Measurements from ENCODE around the gene KLHDC9. TPM values are rescaled to one million over a fixed set of nuclear protein-coding genes. Genes with fewer than 3 reads are reported as not detected.

The KLHDC9 gene
- total and polyA plus RNA-seq, 2 of the 8 experiments (the other 6 are each of a cell fraction or from before 2014, with no cell fraction given): 6.5 to 15.6 TPM

DNA sequence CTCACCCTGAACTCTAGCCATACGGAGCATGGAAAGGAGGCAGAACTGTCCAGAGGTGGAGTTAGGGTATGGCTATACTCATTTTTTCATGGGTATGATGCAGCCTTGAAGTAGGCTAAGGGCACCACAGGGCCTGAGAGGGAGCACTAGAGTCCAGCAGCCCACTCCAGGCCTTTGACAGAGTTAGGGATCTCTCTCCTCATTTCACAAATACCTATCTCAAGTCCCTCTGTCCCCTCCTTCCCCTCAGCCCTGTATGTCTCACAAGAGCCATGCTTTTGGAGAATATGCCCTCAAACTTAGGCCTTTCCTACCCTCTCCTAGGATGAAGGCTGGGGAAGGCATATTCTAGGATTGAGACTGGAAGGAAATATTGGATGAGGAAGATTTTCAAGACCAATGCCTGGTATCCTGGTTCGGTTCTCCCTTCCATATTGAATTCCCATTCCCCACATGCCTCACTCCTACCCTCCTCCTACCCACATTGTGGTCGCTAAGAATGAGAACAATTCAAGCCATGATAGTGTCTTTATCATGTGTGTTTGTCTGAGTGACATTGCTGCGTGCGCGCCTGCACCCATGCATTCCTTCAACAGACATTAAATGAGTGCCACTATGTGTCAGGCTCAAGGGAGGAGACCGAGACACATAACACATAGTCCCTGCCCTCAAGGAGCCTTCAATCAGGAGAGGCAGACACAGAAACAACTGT, 6.2 kb upstream of the KLHDC9 start:
- Histone ChIP-seq H3K4me3 (ENCODE audit: extremely low read depth in 1 of 4, insufficient read depth in 2 of 4, low read depth in 3 of 4, low read length in 4 of 4) (no peak overlapping the region), H2BK20ac (ENCODE audit: low read length) (no peak overlapping the region), H3K23ac (ENCODE audit: insufficient read length) (no peak overlapping the region), H3K18ac (ENCODE audit: extremely low read depth, low read length) (no peak overlapping the region), H3K9me3 (ENCODE audit: insufficient read depth in 2 of 2, low read depth in 1 of 2, low read length in 1 of 2) (no peaks in the 10 kb centered on the region), H3K79me2 (ENCODE audit: control insufficient read depth in 1 of 2, insufficient read depth in 2 of 2, low read length in 2 of 2) (no peaks in the 10 kb centered on the region), H3K23me2 (ENCODE audit: low read depth, low read length) (peaks cover 2% of the 10 kb centered on the region; the same call in 1 of the 2 replicates), H4K91ac (replicated peaks; ENCODE audit: insufficient read length, low read length) (no peak overlapping the region), H3K79me1 (ENCODE audit: low read depth, low read length) (no peaks in the 10 kb centered on the region), H3K27ac (ENCODE audit: low read depth, low read length) (no peak overlapping the region), H3K36me3 (ENCODE audit: control insufficient read depth in 2 of 4, insufficient read depth in 4 of 4, low read length in 3 of 4) (no peaks in the 10 kb centered on the region), H2BK120ac (replicated peaks; ENCODE audit: low read depth, low read length) (no peak overlapping the region), H2AK5ac (ENCODE audit: low read depth, low read length) (no peak overlapping the region), H3K4me2 (ENCODE audit: insufficient read depth in 1 of 2, low read depth in 2 of 2, low read length in 2 of 2) (no peak overlapping the region), H3K9ac (replicated peaks in 1 of 4; ENCODE audit: extremely low read depth in 1 of 4, low read depth in 3 of 4, low read length in 3 of 4) (no peak overlapping the region), H3K4ac (replicated peaks; ENCODE audit: insufficient read length, low read depth, low read length) (no peak overlapping the region), H4K20me1 (replicated peaks in 1 of 2; ENCODE audit: control insufficient read depth in 1 of 2, insufficient read depth in 2 of 2, low read length in 2 of 2) (no peaks in the 10 kb centered on the region), H3K27me3 (replicated peaks in 1 of 4; ENCODE audit: control insufficient read depth in 3 of 4, extremely low read depth in 1 of 4, insufficient read depth in 3 of 4, low read length in 3 of 4) (no peaks in the 10 kb centered on the region), H3K56ac (replicated peaks; ENCODE audit: insufficient read length, low read depth, low read length) (no peak overlapping the region), H4K8ac (ENCODE audit: extremely low read depth, insufficient read depth, low read length) (no peak overlapping the region), H2BK12ac (ENCODE audit: low read depth, low read length) (no peak overlapping the region), H2BK15ac (ENCODE audit: low read length) (no peak overlapping the region), H3K4me1 (replicated peaks in 1 of 4; ENCODE audit: control insufficient read depth in 3 of 4, insufficient read depth in 4 of 4, low read length in 3 of 4) (peaks cover 0 to 6% (median 0%) of the 10 kb centered on the region in 4 experiments; a peak in 2 of 7 replicates), H4K5ac (ENCODE audit: insufficient read length, low read depth, low read length) (no peak overlapping the region), H3K14ac (ENCODE audit: insufficient read length) (no peak overlapping the region), H2BK5ac (ENCODE audit: low read depth, low read length) (no peak overlapping the region), H2AFZ (ENCODE audit: low read length) (no peak overlapping the region)
- WGBS, 2 experiments (ENCODE audit: extremely low coverage in 1 of 2, insufficient coverage in 1 of 2, insufficient read length in 1 of 2, insufficient replicate concordance in 2 of 2, low coverage in 1 of 2, low lambda C conversion rate in 2 of 2, missing lambda C conversion rate in 1 of 2): 87% methylated on average over 7 of the region's 7 CpGs; no CpG with 5 or more reads in 1 of the 2 experiments
- CTCF ChIA-PET (ENCODE audit: partially characterized antibody): interaction anchor here (1.1 to 10.0 kb wide), 3 partner anchors 17 to 94 kb away, joined by 3 to 282 read pairs (median 4); partner anchors contain the start of gene ARHGAP30
- FAIRE-seq (no peak), DNase-seq (ENCODE audit: low read depth in 1 of 2, low spot score in 2 of 2) (no peak)
- POLR2A ChIA-PET (ENCODE audit: partially characterized antibody): no interaction called here
- TF ChIP-seq TCF12 (IDR thresholded peaks at IDR 0.05; ENCODE audit: low read depth, low read length): no peak
- no peak for TF ChIP-seq RBBP5 (IDR thresholded peaks at IDR 0.05; ENCODE audit: borderline replicate concordance, low read depth, low read length)
- TF ChIP-seq TBP (IDR thresholded peaks at IDR 0.05; ENCODE audit: low read depth, low read length): no peak
- TF ChIP-seq, protein P1, sequence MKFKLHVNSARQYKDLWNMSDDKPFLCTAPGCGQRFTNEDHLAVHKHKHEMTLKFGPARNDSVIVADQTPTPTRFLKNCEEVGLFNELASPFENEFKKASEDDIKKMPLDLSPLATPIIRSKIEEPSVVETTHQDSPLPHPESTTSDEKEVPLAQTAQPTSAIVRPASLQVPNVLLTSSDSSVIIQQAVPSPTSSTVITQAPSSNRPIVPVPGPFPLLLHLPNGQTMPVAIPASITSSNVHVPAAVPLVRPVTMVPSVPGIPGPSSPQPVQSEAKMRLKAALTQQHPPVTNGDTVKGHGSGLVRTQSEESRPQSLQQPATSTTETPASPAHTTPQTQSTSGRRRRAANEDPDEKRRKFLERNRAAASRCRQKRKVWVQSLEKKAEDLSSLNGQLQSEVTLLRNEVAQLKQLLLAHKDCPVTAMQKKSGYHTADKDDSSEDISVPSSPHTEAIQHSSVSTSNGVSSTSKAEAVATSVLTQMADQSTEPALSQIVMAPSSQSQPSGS (IDR thresholded peaks at IDR 0.05; ENCODE audit: low read length): no peak
- TF ChIP-seq CBX8 (IDR thresholded peaks at IDR 0.05; ENCODE audit: borderline replicate concordance, low read depth, low read length): no peak
- TF ChIP-seq JUN (IDR thresholded peaks at IDR 0.05; ENCODE audit: low read depth, low read length): no peak
- TF ChIP-seq, protein P2, sequence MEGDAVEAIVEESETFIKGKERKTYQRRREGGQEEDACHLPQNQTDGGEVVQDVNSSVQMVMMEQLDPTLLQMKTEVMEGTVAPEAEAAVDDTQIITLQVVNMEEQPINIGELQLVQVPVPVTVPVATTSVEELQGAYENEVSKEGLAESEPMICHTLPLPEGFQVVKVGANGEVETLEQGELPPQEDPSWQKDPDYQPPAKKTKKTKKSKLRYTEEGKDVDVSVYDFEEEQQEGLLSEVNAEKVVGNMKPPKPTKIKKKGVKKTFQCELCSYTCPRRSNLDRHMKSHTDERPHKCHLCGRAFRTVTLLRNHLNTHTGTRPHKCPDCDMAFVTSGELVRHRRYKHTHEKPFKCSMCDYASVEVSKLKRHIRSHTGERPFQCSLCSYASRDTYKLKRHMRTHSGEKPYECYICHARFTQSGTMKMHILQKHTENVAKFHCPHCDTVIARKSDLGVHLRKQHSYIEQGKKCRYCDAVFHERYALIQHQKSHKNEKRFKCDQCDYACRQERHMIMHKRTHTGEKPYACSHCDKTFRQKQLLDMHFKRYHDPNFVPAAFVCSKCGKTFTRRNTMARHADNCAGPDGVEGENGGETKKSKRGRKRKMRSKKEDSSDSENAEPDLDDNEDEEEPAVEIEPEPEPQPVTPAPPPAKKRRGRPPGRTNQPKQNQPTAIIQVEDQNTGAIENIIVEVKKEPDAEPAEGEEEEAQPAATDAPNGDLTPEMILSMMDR (IDR thresholded peaks at IDR 0.05; ENCODE audit: control extremely low read depth in 1 of 3, insufficient read depth in 1 of 3, low read depth in 1 of 3, low read length in 3 of 3): no peak
- no peak for TF ChIP-seq POU5F1 (IDR thresholded peaks at IDR 0.05; ENCODE audit: low read depth, low read length)
